ENCODE data around the gene RUNX1. TPM values are rescaled to one million over a fixed set of nuclear protein-coding genes. Genes with fewer than 3 reads are reported as not detected.

RUNX1 gene
- total and polyA plus RNA-seq, 2 of the 13 experiments (the other 11 are each of a cell fraction or from before 2014, with no cell fraction given): 5.4 to 6.4 TPM

GRCh38 chr21:34869545-34869944, 179.6 kb downstream of the RUNX1 start:
- H3K79me2 ChIP-seq (ENCODE audit: insufficient read depth, low read length): peaks cover 5% of the 10 kb centered on the region
- ATAC-seq: no peak
- ChIA-PET CTCF (ENCODE audit: low intra/inter-chr PET ratio, low total read pairs) (no interaction called here), POLR2A (interaction anchor here (2.5 kb wide), 1 partner anchor 18 kb away, joined by 8 read pairs; no protein-coding TSS in a partner anchor)
- H3K27me3 ChIP-seq (ENCODE audit: control insufficient read depth in 1 of 2, insufficient read depth in 2 of 2, low read length in 2 of 2): no peaks in the 10 kb centered on the region
- no peak overlapping the region for H3K4me3 ChIP-seq (replicated peaks in 1 of 3; ENCODE audit: insufficient read depth in 1 of 3, low read depth in 2 of 3, low read length in 3 of 3)
- in situ Hi-C loops (cut with HindIII; ENCODE audit: extremely low pct_ligation_motif_present, low pct_unique_long_range_greater_than_20kb): no loop called here
- no peak overlapping the region for H2AFZ ChIP-seq (ENCODE audit: low read length)
- H4K20me1 ChIP-seq (ENCODE audit: insufficient read depth, low read length): peaks cover 20% of the 10 kb centered on the region
- H3K4me1 ChIP-seq (ENCODE audit: insufficient read depth, low read length): peaks cover 33% of the 10 kb centered on the region
- no peaks in the 10 kb centered on the region for H3K9me3 ChIP-seq (ENCODE audit: low read length)
- H3K36me3 ChIP-seq (replicated peaks in 1 of 2; ENCODE audit: control insufficient read depth in 1 of 2, insufficient read depth in 2 of 2, low read length in 2 of 2): peaks cover 11 to 65% of the 10 kb centered on the region in 2 experiments
- no TSS peak for BruUV-seq (replicated peaks)
- no peak overlapping the region for H3K9ac ChIP-seq (ENCODE audit: insufficient read depth, low read depth, low read length)
- intact Hi-C loops (cut with micrococcal nuclease; ENCODE audit: unreplicated experiment): no loop called here
- WGBS (ENCODE audit: low lambda C conversion rate): 96% methylated on average over 7 of the region's 7 CpGs
- no peak overlapping the region for H3K4me2 ChIP-seq (ENCODE audit: low read depth, low read length)
- no peak for DNase-seq (ENCODE audit: low spot score)
- no peak for TF ChIP-seq ATF2 (CRISPR knock-in tag; IDR thresholded peaks at IDR 0.05)
- TF ChIP-seq HOXD1 (CRISPR knock-in tag; IDR thresholded peaks at IDR 0.05): no peak
- TF ChIP-seq ATF6 (CRISPR knock-in tag; conservative IDR thresholded peaks at IDR 0.05): no peak
- TF ChIP-seq ZNF605 (CRISPR knock-in tag; IDR thresholded peaks at IDR 0.05): no peak
- TF ChIP-seq ZNF24 (IDR thresholded peaks at IDR 0.05): no peak
- no peak for FAIRE-seq
- H3K27ac ChIP-seq (ENCODE audit: extremely low read length, insufficient read depth, low read length): no peak overlapping the region

GRCh38 chr21:34867785-34868184, 181.3 kb downstream of the RUNX1 start:
- ChIA-PET POLR2A (interaction anchor here (0.9 to 1.4 kb wide), 3 partner anchors 15 to 50 kb away, joined by 3 to 4 read pairs (median 4); no protein-coding TSS in a partner anchor), CTCF (ENCODE audit: low intra/inter-chr PET ratio, low total read pairs) (no interaction called here)
- Histone ChIP-seq H4K20me1 (ENCODE audit: insufficient read depth, low read length) (peaks cover 26% of the 10 kb centered on the region), H3K79me2 (ENCODE audit: insufficient read depth, low read length) (peaks cover 3% of the 10 kb centered on the region), H2AFZ (ENCODE audit: low read length) (no peak overlapping the region), H3K9ac (ENCODE audit: insufficient read depth, low read depth, low read length) (no peak overlapping the region), H3K27me3 (ENCODE audit: control insufficient read depth in 1 of 2, insufficient read depth in 2 of 2, low read length in 2 of 2) (no peaks in the 10 kb centered on the region), H3K9me3 (ENCODE audit: low read length) (no peaks in the 10 kb centered on the region), H3K27ac (ENCODE audit: extremely low read length, insufficient read depth, low read length) (no peak overlapping the region), H3K4me1 (ENCODE audit: insufficient read depth, low read length) (peaks cover 33% of the 10 kb centered on the region), H3K4me2 (ENCODE audit: low read depth, low read length) (no peak overlapping the region), H3K4me3 (replicated peaks in 1 of 3; ENCODE audit: insufficient read depth in 1 of 3, low read depth in 2 of 3, low read length in 3 of 3) (no peak overlapping the region), H3K36me3 (replicated peaks in 1 of 2; ENCODE audit: control insufficient read depth in 1 of 2, insufficient read depth in 2 of 2, low read length in 2 of 2) (peaks cover 6 to 59% of the 10 kb centered on the region in 2 experiments)
- FAIRE-seq (no peak), ATAC-seq (no peak), DNase-seq (ENCODE audit: low spot score) (no peak)
- no TSS peak for BruUV-seq (replicated peaks)
- WGBS (ENCODE audit: low lambda C conversion rate): 89% methylated on average over 4 of the region's 4 CpGs
- in situ Hi-C loops (cut with HindIII; ENCODE audit: extremely low pct_ligation_motif_present, low pct_unique_long_range_greater_than_20kb) (no loop called here), intact Hi-C loops (cut with micrococcal nuclease; ENCODE audit: unreplicated experiment) (no loop called here)
- TF ChIP-seq ZNF326 (CRISPR knock-in tag; IDR thresholded peaks at IDR 0.05; ENCODE audit: borderline replicate concordance) (no peak), SRSF1 (optimal IDR thresholded peaks at IDR 0.05; ENCODE audit: low read depth, low read length) (no peak), PATZ1 (CRISPR knock-in tag; IDR thresholded peaks at IDR 0.05) (no peak), JUND (CRISPR knock-in tag; IDR thresholded peaks at IDR 0.05) (no peak), ZZZ3 (CRISPR knock-in tag; IDR thresholded peaks at IDR 0.05; ENCODE audit: borderline replicate concordance) (no peak), TBX2 (CRISPR knock-in tag; IDR thresholded peaks at IDR 0.05; ENCODE audit: borderline replicate concordance) (no peak), TBL1XR1 (IDR thresholded peaks at IDR 0.05; ENCODE audit: borderline replicate concordance, low read length, partially characterized antibody) (no peak), NFE2L1 (CRISPR knock-in tag; IDR thresholded peaks at IDR 0.05; ENCODE audit: borderline replicate concordance) (no peak)

Measured in HepG2 (cell line).